Fibroblast of mammary gland (primary cell): Measurements from ENCODE around the gene BAX.
A peak's percentile ranks its signal among the peaks of the same experiment; 100 is the strongest.

Experiments
- DNase-seq: peaks from one replicate; pipeline ENCODE4 v3.0.0-alpha.2; 2010; ENCODE audit warnings: low read depth
- H3K4me3 ChIP-seq: 2 replicates; pipeline ENCODE4 v1.5.1; 2011; ENCODE audit warnings: low read depth, mild to moderate bottlenecking, low read length, moderate library complexity; ENCODE audit not compliant: control insufficient read depth
- TF ChIP-seq, protein P1 (sequence below): conservative IDR thresholded peaks from 2 replicates; pipeline ENCODE4 v1.5.1; 2011; ENCODE audit warnings: low read depth, low read length, inconsistent platforms; ENCODE audit not compliant: control insufficient read depth, insufficient read depth

BAX gene

GRCh38 chr19:48975947-48976847 is 21.5 kb downstream of the BAX start:
- no peak overlapping the region for H3K4me3 ChIP-seq
- TF ChIP-seq, protein P1, sequence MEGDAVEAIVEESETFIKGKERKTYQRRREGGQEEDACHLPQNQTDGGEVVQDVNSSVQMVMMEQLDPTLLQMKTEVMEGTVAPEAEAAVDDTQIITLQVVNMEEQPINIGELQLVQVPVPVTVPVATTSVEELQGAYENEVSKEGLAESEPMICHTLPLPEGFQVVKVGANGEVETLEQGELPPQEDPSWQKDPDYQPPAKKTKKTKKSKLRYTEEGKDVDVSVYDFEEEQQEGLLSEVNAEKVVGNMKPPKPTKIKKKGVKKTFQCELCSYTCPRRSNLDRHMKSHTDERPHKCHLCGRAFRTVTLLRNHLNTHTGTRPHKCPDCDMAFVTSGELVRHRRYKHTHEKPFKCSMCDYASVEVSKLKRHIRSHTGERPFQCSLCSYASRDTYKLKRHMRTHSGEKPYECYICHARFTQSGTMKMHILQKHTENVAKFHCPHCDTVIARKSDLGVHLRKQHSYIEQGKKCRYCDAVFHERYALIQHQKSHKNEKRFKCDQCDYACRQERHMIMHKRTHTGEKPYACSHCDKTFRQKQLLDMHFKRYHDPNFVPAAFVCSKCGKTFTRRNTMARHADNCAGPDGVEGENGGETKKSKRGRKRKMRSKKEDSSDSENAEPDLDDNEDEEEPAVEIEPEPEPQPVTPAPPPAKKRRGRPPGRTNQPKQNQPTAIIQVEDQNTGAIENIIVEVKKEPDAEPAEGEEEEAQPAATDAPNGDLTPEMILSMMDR, result no peak
- peak; percentile 28 for DNase-seq

DNA sequence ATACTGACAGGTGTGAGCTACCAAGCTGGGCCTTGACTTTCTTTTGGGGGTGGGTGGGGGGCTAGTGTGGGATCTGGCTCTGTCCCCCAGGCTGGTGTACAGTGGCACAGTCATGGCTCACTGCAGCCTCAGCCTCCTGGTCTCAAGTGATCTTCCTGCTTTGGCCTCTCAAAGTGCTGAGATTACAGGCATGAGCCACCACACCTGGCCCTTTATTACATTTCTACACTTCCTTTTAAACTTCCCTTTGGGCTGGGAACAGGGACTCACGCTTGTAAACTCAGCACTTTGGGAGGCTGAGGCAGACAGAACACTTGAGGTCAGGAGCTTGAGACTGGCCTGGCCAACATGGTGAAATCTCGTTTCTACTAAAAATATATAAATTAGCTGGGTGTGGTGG is 22.4 kb downstream of the BAX start:
- no peak overlapping the region for H3K4me3 ChIP-seq
- no peak for DNase-seq
- TF ChIP-seq, protein P1, result no peak

DNA sequence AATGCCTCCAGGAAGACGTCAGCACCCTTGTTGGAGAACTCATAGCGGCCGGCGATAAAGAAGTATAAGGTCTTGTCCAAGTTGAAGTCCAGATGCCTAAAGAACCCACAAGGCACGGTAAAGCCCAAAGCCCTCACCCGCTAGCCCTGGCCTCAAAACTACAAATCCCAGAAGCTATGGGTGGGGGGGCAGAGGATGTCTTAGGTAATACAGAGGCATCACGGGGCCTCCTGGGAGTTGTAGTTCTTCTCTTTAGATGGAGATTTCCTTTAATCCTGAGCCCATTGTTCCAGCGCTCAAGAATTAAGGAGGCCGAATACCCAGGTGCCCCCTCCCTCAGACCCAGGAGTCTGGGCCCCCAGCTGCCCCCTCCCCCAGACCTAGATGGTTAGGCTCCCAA is 27.6 kb downstream of the BAX start:
- DNase-seq, result no peak
- no peak overlapping the region for H3K4me3 ChIP-seq
- TF ChIP-seq, protein P1, result no peak

DNA sequence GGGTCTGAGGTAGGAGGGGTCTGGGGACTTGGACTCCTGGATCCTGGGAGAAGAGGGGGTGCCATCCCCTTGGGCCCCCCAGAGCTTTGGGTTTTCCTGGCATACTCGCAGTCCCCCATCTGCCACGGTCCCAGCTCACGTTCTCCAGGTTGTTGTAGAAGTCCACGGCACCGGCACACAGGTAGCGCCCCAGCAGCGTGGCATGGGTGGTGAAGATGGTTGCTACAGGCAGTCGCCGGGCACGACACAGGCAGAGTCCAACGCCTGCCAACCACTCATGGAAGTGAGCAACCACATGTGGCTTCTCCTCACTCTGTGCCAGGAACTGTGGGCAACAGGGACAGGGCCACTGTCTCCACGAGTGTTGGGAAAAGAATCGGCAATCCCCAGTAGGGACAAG is 31.0 kb downstream of the BAX start:
- DNase-seq, result no peak
- TF ChIP-seq, protein P1, result no peak
- no peak overlapping the region for H3K4me3 ChIP-seq

DNA sequence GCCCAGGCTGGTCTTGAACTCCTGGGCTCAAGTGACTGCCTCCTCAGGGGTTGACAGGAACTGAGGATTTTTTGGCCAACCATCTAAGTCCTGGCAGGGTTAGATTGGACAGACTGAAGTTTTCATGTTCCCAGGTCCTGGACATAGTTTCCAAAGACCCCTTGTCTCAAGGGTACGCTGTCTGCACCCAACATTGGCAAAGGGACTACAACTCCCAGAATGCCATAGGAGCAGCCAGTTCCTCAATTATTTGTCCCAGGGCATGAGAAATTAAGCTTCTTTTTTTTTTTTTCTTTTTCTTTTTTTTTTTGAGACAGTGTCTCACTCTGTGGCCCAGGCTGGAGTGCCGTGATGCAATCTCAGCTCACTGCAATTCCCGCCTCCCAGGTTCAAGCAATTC is 31.5 kb downstream of the BAX start:
- no peak overlapping the region for H3K4me3 ChIP-seq
- TF ChIP-seq, protein P1, result no peak
- DNase-seq, result no peak

- no peak overlapping the region for H3K4me3 ChIP-seq
- TF ChIP-seq, protein P1, result no peak
- DNase-seq, result no peak
Measured at GRCh38 chr19:48987323-48987722, 32.6 kb downstream of the BAX start.
